IPS-18a (cell line): Measurements from ENCODE around the gene GINS1.

Source experiments
- H3K27ac ChIP-seq: one replicate; pipeline ENCODE4 v1.5.1; 2013; ENCODE audit warnings: low read length
- H3K27me3 ChIP-seq: one replicate; pipeline ENCODE4 v1.6.1; 2013; ENCODE audit warnings: mild to moderate bottlenecking, low read length; ENCODE audit not compliant: control insufficient read depth, insufficient read depth
- H3K36me3 ChIP-seq: one replicate; pipeline ENCODE4 v1.6.1; 2013; ENCODE audit warnings: low read depth, low read length; ENCODE audit not compliant: control insufficient read depth
- H3K4me1 ChIP-seq: one replicate; pipeline ENCODE4 v1.6.1; 2013; ENCODE audit warnings: low read depth, low read length; ENCODE audit not compliant: control insufficient read depth
- H3K4me3 ChIP-seq: one replicate; pipeline ENCODE4 v1.5.1; 2013; ENCODE audit warnings: low read length
- H3K9ac ChIP-seq: one replicate; pipeline ENCODE4 v1.6.1; 2013; ENCODE audit warnings: mild to moderate bottlenecking, low read length, moderate library complexity
- H3K9me3 ChIP-seq: one replicate; pipeline ENCODE4 v1.6.1; 2013; ENCODE audit warnings: low read depth, low read length; ENCODE audit not compliant: control insufficient read depth

Gene GINS1

DNA sequence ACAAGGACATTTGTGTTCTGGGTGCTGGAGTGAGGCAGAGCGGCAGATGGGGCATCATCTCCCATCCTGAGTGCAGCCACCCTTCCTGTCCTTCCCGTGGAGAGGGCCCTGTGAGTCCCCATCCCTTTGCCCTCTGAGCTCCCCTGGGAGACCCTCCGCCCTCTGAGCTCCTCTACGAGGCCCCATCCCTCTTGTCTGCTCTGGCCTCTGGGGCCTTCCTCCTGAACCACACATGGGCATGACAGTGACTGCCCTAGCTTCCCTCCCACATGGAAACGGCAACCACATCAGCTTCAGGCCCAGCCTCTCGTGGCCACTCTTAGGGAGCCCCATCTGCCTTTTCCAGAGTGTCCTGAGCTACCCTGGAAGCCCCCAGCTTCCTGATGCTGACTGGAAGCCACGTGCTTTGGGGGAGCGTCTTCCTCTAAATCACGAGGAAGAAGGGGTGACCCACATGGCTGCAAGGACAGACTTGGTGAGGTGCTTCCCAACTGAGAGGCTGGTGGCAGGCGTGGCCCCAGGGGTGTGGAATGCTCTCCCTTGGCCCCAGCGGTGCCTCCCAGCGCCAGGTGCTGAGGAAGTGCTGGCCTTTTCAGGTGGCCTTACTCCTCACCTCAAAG, 52.6 kb downstream of the GINS1 start:
- H3K27ac ChIP-seq, result no peak overlapping the region

DNA sequence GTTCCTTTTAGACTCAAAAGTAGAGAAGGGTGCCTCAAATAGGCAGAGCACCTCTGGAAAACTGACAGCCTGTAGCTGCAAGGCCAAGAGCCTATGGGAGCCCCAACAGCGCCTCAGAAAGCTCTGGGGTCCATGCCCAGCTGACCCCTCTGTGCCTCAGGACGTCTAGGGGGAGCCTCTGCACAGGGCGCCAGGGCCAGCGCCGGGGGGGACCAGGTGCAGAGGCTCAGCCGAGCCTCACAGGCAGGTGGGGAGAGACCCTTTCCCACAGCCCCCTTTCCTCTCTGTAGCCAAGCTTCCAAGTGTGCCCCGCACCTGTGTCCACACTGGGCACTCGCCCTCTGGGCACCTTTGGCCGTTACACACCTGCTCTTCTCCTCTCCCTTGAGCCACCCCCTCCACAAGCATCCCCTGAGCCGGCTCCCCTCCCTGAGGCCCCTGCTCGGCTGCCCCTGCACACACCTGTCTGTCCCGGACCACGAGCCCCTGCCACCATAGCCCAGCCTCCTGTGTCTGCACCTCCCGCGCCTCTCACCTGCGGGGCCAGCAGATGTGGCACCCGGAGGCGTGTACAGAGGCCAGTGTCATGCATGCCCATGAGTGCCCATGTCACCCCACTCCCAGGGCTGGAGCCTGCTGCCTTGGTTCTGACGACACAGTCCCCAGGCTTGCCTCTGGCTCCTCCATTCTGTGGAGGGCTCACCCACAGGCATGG, 53.2 kb downstream of the GINS1 start:
- H3K36me3 ChIP-seq, result peaks cover 45% of the 10 kb centered on the region
- H3K4me3 ChIP-seq, result no peak overlapping the region
- H3K9me3 ChIP-seq, result no peaks in the 10 kb centered on the region
- no peaks in the 10 kb centered on the region for H3K4me1 ChIP-seq
- no peaks in the 10 kb centered on the region for H3K27me3 ChIP-seq
- H3K27ac ChIP-seq, result no peak overlapping the region
- no peak overlapping the region for H3K9ac ChIP-seq

More for the DNA sequence above, 52.6 kb downstream of the GINS1 start:
- no peak overlapping the region for H3K4me3 ChIP-seq
- H3K9ac ChIP-seq, result no peak overlapping the region
- no peaks in the 10 kb centered on the region for H3K27me3 ChIP-seq
- H3K36me3 ChIP-seq, result peaks cover 47% of the 10 kb centered on the region
- H3K4me1 ChIP-seq, result no peaks in the 10 kb centered on the region
- H3K9me3 ChIP-seq, result no peaks in the 10 kb centered on the region

DNA sequence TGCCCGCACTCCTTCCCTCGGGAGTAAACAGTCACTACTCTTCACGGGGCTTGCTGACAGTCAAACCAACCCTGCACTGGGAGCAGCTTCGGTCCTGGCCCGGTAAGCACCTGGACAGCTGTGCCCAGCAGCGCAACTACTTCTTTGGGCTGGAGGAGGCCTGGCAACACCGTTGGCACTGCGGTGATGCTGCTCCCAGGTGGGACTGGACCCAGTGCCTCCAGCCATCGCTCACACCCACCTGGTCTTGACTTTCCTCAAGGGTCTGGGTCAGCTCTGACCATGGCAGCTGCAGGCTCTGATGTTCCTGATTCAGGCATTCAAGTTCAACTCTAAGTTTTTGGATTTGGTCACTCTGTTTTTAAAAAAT, 53.8 kb downstream of the GINS1 start:
- peaks cover 48% of the 10 kb centered on the region for H3K36me3 ChIP-seq
- no peaks in the 10 kb centered on the region for H3K27me3 ChIP-seq
- no peak overlapping the region for H3K4me3 ChIP-seq
- no peak overlapping the region for H3K9ac ChIP-seq
- H3K27ac ChIP-seq, result no peak overlapping the region
- no peaks in the 10 kb centered on the region for H3K4me1 ChIP-seq
- no peaks in the 10 kb centered on the region for H3K9me3 ChIP-seq

DNA sequence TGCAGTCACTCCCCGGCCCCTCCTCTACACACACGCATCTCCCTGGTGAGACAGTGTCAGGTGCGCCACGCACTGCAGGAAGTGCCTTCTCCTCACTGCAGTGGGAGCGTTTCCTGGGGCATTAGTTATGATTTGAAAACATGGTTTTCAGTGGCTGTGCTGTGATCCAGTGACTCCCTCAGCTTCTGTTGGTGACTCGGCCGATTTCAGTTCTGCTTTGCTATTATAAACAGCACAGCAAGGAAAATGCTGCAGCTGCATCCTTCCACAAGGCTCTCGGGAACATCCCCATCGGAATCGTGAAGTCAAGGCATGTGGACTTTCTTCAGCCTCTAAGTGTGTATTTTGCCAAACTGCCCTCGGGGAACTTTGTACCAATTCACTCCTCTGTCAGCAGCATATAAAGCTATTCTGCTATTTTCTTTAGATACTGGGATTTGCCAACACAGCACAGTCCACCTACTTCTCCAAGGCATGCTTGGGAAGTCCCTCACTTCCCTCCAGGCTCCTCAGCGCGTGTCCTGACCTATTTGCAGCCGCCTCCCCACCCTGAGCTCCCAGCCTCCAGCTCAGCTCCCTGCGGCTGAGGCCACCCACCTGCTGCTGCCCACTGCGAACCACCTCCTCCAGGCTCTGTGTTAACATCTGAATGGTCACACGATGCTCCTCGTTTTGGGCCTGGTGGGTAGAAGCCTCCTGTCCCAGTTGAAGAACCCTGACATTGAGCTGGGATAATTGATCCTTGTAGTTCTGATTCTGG, 54.5 kb downstream of the GINS1 start:
- H3K36me3 ChIP-seq, result peaks cover 55% of the 10 kb centered on the region
- no peak overlapping the region for H3K27ac ChIP-seq
- H3K9ac ChIP-seq, result no peak overlapping the region
- no peak overlapping the region for H3K4me3 ChIP-seq
- no peaks in the 10 kb centered on the region for H3K9me3 ChIP-seq
- no peaks in the 10 kb centered on the region for H3K4me1 ChIP-seq
- no peaks in the 10 kb centered on the region for H3K27me3 ChIP-seq

DNA sequence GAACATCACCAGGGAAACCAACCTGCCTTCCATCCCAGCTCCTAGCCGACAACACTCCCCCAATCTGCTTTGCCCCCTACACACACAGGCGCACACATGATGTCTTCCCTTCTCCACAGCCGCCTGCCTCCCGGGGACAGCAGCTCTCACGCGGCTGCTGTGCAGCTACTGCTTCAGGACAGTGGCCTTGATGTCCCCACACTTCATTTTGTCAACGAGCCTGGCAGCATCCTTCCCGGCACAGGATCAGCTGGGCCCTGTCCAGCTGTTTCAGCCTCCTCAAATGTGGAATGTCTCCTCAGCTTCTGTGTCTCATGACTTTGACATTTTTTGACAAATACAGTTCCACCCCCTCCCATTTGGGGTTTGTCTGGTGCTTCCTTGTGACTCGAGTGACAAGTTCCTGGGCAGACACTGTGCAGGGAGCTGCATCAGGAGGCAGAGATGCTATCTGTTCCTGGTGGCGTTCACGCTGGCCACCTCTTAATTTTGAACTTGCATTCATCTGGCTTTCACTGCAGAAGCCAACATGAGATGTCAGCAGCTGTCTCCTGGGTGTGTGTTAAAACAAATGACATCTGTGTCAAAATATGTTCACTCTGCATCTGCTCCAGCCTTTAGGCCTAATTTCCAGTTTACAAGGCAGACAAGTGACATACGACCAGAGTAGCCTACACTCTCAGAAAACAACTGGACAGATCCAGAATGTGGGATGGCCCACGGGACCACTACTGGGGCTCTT, 57.2 kb downstream of the GINS1 start:
- Histone ChIP-seq H3K36me3 (peaks cover 65% of the 10 kb centered on the region), H3K4me1 (no peaks in the 10 kb centered on the region), H3K4me3 (no peak overlapping the region), H3K9me3 (no peaks in the 10 kb centered on the region), H3K9ac (no peak overlapping the region), H3K27me3 (no peaks in the 10 kb centered on the region), H3K27ac (no peak overlapping the region)

DNA sequence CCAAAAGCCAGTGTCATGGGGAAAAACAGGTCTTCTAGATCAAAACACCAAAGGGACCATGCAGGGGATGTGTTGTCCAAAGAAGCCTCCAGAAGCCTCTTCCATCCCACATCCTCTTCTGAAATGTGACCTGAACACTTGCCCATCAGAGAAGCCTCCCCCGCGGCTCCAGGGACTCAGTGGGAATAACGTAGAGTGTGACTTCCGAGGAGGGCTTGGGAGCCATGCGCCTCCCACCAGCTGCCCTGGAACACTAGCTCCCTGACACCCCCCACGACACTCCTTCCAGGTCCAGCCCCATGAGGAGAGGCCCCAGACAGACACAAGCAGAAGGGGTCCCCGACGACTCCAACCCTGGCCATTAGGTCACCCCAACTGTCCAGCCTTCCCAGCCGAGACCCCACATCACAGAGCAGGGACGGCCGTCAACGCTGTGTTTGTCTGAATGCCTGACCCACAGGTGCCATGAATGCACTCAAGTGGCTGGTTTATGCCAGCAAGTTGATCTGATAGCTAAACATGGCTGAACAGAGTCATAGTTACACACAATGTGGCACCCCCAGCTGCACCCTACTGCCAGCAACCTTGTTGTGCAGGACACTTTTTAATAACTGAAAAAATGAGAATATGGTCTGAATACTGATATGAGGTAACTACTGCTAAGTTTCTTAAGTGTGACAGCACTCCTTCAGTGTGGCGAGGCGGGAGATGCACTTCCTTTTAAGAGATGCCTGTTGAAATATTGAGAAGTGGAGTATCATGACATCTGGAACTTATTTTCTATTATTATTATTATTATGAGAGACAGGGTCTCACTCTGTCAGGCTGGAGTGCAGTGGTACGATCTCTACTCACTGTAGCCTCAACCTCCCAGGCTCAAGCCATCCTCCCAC, 58.0 kb downstream of the GINS1 start:
- Histone ChIP-seq H3K9me3 (no peaks in the 10 kb centered on the region), H3K36me3 (peaks cover 63% of the 10 kb centered on the region), H3K27me3 (no peaks in the 10 kb centered on the region), H3K27ac (no peak overlapping the region), H3K4me1 (no peaks in the 10 kb centered on the region), H3K9ac (no peak overlapping the region), H3K4me3 (no peak overlapping the region)

DNA sequence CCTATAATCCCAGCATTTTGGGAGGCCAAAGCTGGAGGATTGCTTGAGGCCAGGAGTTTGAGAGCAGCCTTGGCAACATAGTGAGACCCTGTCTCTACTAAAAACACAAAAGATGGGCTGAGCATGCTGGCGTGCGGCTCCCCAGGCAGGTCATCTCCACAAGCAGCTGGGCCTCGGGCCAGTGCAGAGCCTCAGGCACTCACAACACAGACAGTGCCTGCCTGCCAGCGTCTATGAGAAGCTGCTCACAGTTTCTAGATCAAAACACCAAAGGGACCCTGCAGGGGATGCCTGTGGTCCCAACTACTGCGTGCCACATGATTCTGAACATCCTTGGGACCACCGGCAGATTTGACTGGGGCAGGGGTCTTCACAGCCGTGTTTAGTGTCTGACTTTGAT, 59.4 kb downstream of the GINS1 start:
- Histone ChIP-seq H3K27ac (no peak overlapping the region), H3K36me3 (peaks cover 64% of the 10 kb centered on the region), H3K4me1 (no peaks in the 10 kb centered on the region), H3K4me3 (no peak overlapping the region), H3K9me3 (no peaks in the 10 kb centered on the region), H3K27me3 (no peaks in the 10 kb centered on the region), H3K9ac (no peak overlapping the region)

DNA sequence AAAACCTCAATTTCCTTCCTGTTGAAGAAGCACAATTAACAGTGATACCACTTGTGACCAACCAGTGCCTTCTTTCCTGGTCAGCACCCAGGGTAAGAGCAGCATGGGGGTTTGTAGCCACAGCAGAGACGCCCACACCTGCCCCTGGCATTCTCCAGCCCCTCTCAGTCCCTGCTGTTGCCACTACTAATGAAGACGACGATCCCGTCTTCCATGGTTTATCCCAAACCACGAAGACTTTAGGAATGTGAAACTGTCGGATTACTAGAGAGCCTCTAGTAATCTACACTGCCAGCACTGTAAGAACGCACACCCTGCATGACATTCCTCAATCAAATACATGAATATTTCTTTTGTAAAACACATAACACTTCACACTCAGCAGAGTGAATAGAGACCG, 60.0 kb downstream of the GINS1 start:
- peaks cover 60% of the 10 kb centered on the region for H3K36me3 ChIP-seq
- no peaks in the 10 kb centered on the region for H3K9me3 ChIP-seq
- H3K27me3 ChIP-seq, result no peaks in the 10 kb centered on the region
- no peaks in the 10 kb centered on the region for H3K4me1 ChIP-seq
- H3K4me3 ChIP-seq, result no peak overlapping the region
- H3K27ac ChIP-seq, result no peak overlapping the region
- no peak overlapping the region for H3K9ac ChIP-seq

DNA sequence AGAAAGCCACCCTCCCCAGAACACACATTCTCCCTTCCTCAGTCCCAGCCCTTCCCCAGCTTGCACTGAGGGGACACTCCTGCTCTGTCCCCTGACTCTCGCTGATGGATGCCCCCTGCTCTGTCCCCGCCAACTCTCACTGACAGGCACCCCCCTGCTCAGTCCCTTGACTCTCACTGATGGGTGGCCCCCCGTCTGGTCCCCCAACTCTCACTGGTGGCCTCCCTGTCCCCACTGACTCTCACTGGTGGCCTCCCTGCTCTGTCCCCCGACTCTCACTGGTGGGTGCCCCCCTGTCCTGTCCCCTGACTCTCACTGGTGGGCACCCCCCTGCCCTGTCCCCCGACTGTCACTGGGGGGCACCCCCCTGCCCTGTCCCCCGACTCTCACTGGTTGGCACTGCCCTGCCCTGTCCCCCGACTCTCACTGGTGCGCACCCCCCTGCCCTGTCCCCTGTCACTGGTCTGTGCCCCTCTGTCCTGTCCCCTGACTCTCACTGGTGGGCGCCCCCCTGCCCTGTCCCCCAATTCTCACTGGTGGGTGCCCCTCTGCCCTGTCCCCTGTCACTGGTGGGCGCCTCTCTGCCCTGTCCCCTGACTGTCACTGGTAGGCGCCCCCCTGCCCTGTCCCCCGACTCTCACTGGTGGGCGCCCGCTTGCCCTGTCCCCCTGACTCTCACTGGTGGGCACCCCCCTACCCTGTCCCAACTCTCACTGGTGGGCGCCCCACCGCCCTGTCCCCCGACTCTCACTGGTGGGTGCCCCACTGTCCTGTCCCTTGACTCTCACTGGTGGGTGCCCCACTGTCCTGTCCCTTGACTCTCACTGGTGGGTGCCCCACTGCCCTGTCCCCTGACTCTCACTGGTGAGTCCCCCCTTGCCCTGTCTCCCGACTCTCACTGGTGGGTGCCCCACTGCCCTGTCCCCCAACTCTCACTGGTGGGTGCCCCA, 60.9 kb downstream of the GINS1 start:
- H3K27ac ChIP-seq, result no peak overlapping the region
- H3K27me3 ChIP-seq, result no peaks in the 10 kb centered on the region
- peaks cover 61% of the 10 kb centered on the region for H3K36me3 ChIP-seq
- H3K4me1 ChIP-seq, result no peaks in the 10 kb centered on the region
- no peak overlapping the region for H3K4me3 ChIP-seq
- H3K9ac ChIP-seq, result no peak overlapping the region
- no peaks in the 10 kb centered on the region for H3K9me3 ChIP-seq

DNA sequence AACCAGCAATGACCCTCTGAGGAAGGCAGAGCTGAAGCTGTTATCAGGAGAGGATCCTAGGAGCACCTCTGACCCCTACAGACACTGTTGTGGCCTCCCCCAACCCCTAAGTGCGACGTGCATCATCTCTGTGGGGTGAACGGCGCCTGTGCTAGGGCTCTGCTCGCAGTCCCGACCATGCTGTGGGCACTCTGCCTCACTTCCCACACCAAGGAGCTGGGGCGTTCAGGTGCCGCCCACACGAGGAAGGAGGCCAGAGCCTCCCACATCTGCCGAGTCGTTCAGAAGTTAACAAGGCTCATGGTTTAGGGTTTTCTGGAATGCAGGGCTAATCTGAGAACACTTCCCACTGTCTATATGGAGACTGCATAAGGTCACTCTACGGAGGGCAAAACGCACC, 62.1 kb downstream of the GINS1 start:
- peaks cover 51% of the 10 kb centered on the region for H3K36me3 ChIP-seq
- no peak overlapping the region for H3K9ac ChIP-seq
- H3K4me1 ChIP-seq, result no peaks in the 10 kb centered on the region

More for the DNA sequence above, 62.1 kb downstream of the GINS1 start:
- H3K9me3 ChIP-seq, result no peaks in the 10 kb centered on the region
- no peak overlapping the region for H3K27ac ChIP-seq
- H3K4me3 ChIP-seq, result no peak overlapping the region
- H3K27me3 ChIP-seq, result no peaks in the 10 kb centered on the region
